ENCODE results near the gene SELENOW. TPM values are rescaled to one million over a fixed set of nuclear protein-coding genes. Genes with fewer than 3 reads are reported as not detected.

SELENOW gene
- total and polyA plus RNA-seq, 4 donors: 329 to 692 (median 640) TPM

DNA sequence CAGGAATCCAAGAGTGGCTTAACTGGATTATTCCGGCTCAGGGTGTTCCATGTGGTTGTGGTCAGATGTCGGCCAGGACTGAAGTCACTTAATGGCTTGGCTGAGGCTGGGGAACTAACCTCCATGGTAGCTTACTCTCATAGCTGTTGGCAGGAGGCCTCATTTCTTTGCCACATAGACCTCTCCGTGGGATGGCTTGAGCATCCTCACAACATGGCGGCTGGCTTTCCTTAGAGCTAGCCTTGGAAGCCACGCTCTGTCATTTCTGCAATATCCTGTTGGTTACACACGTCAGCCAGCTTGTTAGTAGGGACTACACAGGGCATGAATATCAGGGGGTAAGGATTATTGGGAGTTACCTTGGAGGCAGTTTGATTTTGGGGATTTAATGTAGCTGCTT lies 48.3 kb downstream of the SELENOW start:
- no peaks in the 10 kb centered on the region for H3K36me3 ChIP-seq (ENCODE audit: control insufficient read depth, insufficient read depth, low read length)
- WGBS (ENCODE audit: insufficient coverage): 94% methylated on average over 6 of the region's 6 CpGs
- no peaks in the 10 kb centered on the region for H3K27me3 ChIP-seq (ENCODE audit: control insufficient read depth, insufficient read depth, low read length)
- H3K4me3 ChIP-seq (ENCODE audit: low read depth, low read length): no peak overlapping the region
- no peak overlapping the region for H3K27ac ChIP-seq (ENCODE audit: low read depth, low read length)
- DNase-seq (ENCODE audit: low read depth in 4 of 6, low spot score in 6 of 6): no peak
- no peaks in the 10 kb centered on the region for H3K9me3 ChIP-seq (ENCODE audit: control insufficient read depth, insufficient read depth, low read length)
- no peaks in the 10 kb centered on the region for H3K4me1 ChIP-seq (ENCODE audit: control insufficient read depth, insufficient read depth, low read length)

- no peaks in the 10 kb centered on the region for H3K36me3 ChIP-seq (ENCODE audit: control insufficient read depth, insufficient read depth, low read length)
- no peaks in the 10 kb centered on the region for H3K4me1 ChIP-seq (ENCODE audit: control insufficient read depth, insufficient read depth, low read length)
- H3K27ac ChIP-seq (ENCODE audit: low read depth, low read length): no peak overlapping the region
- WGBS (ENCODE audit: insufficient coverage): 100% methylated on average over 1 of the region's 4 CpGs
- no peak overlapping the region for H3K4me3 ChIP-seq (ENCODE audit: low read depth, low read length)
- no peaks in the 10 kb centered on the region for H3K9me3 ChIP-seq (ENCODE audit: control insufficient read depth, insufficient read depth, low read length)
- no peaks in the 10 kb centered on the region for H3K27me3 ChIP-seq (ENCODE audit: control insufficient read depth, insufficient read depth, low read length)
- DNase-seq (ENCODE audit: low read depth in 4 of 6, low spot score in 6 of 6): no peak
These were observed 54.2 kb downstream of the SELENOW start for GRCh38 chr19:47832723-47833122.

Small RNA genes within 50 kb of the gene (small RNA-seq; reads per million reads assigned to genes)
- gene AC008745.1 (ENCODE audit: low replicate concordance) (not detected), gene SNORD23 (ENCODE audit: low replicate concordance) (not detected)

Other genes with a start within 250 kb of the SELENOW start
- under 1 TPM; 0.22 to 0.50 TPM for gene ZNF541, start 205.6 kb upstream of the SELENOW start, total RNA-seq
- under 1 TPM; 0.41 to 0.59 TPM for gene ZNF541, start 205.6 kb upstream of the SELENOW start, polyA plus RNA-seq (ENCODE audit: insufficient read length in 2 of 2)
- 1 to 10 TPM; 2.7 to 4.7 TPM for gene BICRA, start 169.6 kb upstream of the SELENOW start, total RNA-seq
- 10 to 100 TPM; 19.0 to 24.4 TPM for gene BICRA, start 169.6 kb upstream of the SELENOW start, polyA plus RNA-seq (ENCODE audit: insufficient read length in 2 of 2)
- gene EHD2, start 65.3 kb upstream of the SELENOW start, total RNA-seq: 10 to 100 TPM; 17.1 to 23.5 TPM
- 10 to 100 TPM; 16.0 to 26.4 TPM for gene EHD2, start 65.3 kb upstream of the SELENOW start, polyA plus RNA-seq (ENCODE audit: insufficient read length in 2 of 2)
- 100 to 1,000 TPM in 1 of 2 donors, 10 to 100 TPM in 1; 34.6 to 126 TPM for gene NOP53, start 33.2 kb upstream of the SELENOW start, total RNA-seq
- 100 to 1,000 TPM; 213 to 224 TPM for gene NOP53, start 33.2 kb upstream of the SELENOW start, polyA plus RNA-seq (ENCODE audit: insufficient read length in 2 of 2)
- not detected for gene TPRX1, start 25.8 kb downstream of the SELENOW start, total RNA-seq
- not detected for gene TPRX1, start 25.8 kb downstream of the SELENOW start, polyA plus RNA-seq (ENCODE audit: insufficient read length in 2 of 2)
- gene CRX, start 43.2 kb downstream of the SELENOW start, total RNA-seq: under 1 TPM in 1 of 2 donors, not detected in 1; 0.17 TPM
- under 1 TPM in 1 of 2 donors, not detected in 1; 0.18 TPM for gene CRX, start 43.2 kb downstream of the SELENOW start, polyA plus RNA-seq (ENCODE audit: insufficient read length in 2 of 2)
- not detected for gene TPRX2, start 80.5 kb downstream of the SELENOW start, total RNA-seq
- gene TPRX2, start 80.5 kb downstream of the SELENOW start, polyA plus RNA-seq (ENCODE audit: insufficient read length in 2 of 2): not detected
- under 1 TPM; 0.10 to 0.17 TPM for gene SULT2A1, start 107.6 kb downstream of the SELENOW start, total RNA-seq
- gene SULT2A1, start 107.6 kb downstream of the SELENOW start, polyA plus RNA-seq (ENCODE audit: insufficient read length in 2 of 2): under 1 TPM in 1 of 2 donors, not detected in 1; 0.20 TPM
- under 1 TPM in 1 of 2 donors, not detected in 1; 0.50 TPM for gene BSPH1, start 213.5 kb downstream of the SELENOW start, total RNA-seq
- gene BSPH1, start 213.5 kb downstream of the SELENOW start, polyA plus RNA-seq (ENCODE audit: insufficient read length in 2 of 2): not detected
- under 1 TPM in 1 of 2 donors, not detected in 1; 0.40 TPM for gene ELSPBP1, start 215.9 kb downstream of the SELENOW start, total RNA-seq
- gene ELSPBP1, start 215.9 kb downstream of the SELENOW start, polyA plus RNA-seq (ENCODE audit: insufficient read length in 2 of 2): under 1 TPM; 0.29 to 0.48 TPM

Measured in spinal cord (tissue), 10 donors.